Left kidney (tissue), 2 donors: ENCODE data around the gene ADAMTS17. TPM values are rescaled to one million over a fixed set of nuclear protein-coding genes. Genes with fewer than 3 reads are reported as not detected.
"Not testable (repeated sequence)": the region's sequence is repeated elsewhere in the genome, so short reads cannot be mapped to it uniquely, and the experiment has no call there.

ENCODE experiments used
- DNase-seq: peaks from one replicate; pipeline ENCODE4 v3.0.0-alpha.2; 2013
- polyA plus RNA-seq: library from polyadenylated mRNA; unstranded; fragments of 120-200 nt; gene quantifications from one replicate; pipeline ENCODE4 v1.2.1, GENCODE V29; 2013; ENCODE audit not compliant: insufficient read length

ADAMTS17 gene
- polyA plus RNA-seq, 1 donor, result 2.3 TPM

DNA sequence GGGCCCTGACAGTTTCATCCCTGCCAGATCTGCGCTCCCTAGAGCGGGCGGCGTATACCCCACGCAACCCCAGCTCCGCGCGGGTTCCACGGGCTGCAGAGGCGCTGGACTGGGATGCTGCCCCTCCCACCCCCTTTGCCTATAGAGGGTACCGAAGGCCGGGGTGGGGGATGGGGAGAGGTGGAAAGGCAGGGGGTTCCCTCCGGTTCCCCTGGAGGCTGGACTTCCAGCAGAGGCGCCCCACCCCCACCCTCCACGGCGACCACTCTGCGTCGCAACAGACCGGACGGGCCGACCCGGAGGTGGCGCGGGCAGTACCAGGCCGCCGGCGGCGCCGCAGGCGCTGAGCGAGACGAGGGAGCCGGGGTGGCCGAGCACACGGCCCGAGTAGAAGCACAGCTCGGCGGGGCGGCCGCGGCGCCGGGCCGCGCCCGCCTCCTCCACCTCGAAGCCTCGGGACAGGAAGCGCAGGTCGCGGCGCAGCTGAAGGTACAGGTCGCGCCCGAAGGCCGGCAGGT lies 995 bp downstream of the ADAMTS17 start:
- DNase-seq, result no peak

DNA sequence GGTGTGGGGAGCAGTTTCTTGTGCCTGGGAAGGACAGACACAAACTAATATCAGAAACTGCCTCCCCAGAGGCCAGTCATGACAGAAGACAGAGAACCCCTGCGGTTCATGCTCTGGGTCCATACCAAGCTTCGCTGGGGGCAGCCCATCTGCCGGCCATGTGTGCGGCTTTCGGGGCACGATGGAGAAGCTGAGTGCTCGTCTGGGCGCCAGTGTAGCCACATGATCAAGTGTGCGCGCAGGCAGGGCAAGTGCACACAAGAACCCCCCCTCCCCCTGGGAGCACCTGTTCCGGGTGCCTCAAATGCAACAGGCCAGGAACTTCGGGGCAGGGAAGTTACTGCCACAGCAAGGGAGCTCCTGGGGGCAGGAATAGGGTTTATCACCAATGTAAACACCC lies 1.8 kb downstream of the ADAMTS17 start:
- DNase-seq, result no peak

DNA sequence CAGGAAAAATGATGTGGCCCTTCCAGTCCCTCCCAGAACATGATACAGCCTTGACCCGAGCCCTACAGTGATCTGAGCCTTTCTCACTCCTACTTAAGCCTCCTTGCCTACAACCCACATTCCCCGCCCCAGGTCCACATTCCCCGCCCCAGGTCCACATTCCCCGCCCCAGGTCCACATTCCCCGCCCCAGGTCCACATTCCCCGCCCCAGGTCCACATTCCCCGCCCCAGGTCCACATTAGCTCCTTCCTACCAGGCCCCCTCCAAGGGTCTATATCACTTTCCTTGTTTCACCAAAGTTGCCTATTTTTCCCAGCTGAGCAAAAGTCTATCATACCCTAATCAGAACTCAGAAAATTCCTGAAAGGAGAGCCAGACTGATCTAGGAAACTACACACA lies 2.3 kb downstream of the ADAMTS17 start:
- not testable (repeated sequence) for DNase-seq

DNA sequence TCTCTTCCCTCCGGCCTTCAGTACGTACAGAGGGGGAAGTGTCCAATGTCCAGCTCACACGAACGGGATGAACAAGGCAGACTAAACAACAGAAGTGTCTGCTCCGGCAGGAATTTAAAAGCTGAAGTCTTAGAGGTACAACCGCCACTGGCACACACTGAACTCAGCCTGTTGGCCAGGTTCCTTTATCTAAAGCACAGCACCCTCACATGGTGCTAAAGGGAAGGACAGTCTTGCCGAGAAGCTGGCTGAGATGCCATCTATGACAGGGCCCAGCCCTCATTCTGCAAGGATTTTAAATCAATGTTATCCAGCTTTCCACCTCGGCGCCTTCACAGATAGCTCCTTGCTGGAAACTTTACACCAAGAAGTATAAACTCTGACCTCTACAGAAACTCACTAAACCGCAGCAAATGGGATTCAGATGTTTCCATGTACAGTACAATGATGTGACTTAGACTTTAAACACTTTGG lies 2.8 kb downstream of the ADAMTS17 start:
- DNase-seq, result peak; percentile 71

DNA sequence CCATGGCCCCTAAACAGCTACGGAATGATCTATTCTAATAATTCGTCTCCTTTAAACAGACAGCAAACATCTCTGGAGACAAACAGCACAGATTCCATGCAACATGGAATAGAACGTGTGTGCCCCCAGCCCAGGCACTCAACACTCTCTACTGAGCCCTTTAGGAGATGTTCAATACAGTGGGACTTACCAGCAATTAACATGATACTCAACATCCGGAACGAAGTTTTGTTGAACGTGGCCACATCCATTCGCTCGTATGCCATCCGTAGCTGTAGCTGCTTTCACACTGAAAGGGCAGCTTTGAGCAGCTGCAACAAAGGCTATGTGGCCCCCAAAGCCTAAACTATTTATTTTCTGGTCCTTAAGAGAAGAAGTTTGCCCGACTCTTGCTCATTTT lies 3.5 kb downstream of the ADAMTS17 start:
- no peak for DNase-seq

DNA sequence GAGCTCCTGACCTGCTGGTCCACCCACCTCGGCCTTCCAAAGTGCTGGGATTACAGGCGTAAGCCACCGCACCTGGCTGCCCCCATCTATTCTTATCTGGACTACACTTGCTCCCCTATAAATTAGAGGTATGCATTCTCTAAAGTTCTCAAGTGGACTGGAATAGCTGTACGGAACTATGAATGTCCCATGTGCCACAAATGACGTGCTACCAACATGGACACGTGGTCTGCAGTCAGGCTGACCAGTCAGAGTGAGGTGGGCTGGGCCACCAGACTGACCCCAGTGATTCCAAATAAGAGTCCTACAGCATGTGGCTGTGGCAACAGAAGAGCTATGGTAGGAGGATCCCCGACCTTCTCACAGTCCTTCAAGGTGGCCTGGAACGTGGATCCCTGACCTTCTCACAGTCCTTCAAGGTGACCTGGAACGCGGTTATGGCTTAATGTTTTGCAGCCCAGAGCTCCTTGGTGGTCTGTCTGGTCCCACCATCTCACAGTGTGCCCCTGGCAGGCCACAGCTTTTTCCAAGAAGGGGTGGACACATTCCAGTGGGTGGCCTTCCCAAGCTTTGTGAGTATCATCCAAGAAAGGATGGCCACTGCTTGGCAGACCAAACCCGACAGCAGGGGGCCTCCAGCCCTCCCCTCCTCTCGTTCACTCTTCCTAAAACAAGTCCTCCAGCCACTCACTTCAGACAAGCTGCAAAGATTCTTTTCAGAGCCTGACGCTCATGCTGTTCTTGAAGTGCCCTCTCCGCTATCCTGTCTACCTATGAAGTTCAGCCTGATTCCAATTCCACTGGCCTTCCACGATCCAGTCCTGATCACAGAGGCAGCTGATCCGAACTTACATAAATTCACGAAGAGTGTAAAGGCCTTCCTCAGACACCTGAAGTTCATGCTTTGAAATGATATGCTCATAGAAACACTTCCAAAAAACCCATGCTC lies 4.4 kb downstream of the ADAMTS17 start:
- DNase-seq, result no peak

DNA sequence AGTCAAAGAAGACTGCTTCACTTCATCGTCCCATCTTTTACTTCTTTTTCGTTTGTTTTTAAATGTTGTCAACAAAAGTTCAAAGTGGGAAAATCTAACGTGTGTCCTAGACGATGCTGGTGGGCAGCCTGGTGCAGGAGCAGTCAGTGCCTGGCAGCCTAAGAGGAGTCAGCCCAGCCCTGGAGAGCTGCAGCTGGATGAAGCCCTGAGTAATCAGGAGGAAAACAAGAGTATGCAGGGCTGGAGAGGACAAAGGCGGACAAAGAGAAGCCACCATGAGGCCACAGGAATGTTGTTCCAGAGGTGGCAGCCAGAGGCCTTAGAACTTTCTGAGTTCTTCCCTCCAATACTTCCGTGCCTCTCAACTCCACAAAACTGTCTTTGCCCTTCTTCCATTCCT lies 5.7 kb downstream of the ADAMTS17 start:
- DNase-seq, result no peak

DNA sequence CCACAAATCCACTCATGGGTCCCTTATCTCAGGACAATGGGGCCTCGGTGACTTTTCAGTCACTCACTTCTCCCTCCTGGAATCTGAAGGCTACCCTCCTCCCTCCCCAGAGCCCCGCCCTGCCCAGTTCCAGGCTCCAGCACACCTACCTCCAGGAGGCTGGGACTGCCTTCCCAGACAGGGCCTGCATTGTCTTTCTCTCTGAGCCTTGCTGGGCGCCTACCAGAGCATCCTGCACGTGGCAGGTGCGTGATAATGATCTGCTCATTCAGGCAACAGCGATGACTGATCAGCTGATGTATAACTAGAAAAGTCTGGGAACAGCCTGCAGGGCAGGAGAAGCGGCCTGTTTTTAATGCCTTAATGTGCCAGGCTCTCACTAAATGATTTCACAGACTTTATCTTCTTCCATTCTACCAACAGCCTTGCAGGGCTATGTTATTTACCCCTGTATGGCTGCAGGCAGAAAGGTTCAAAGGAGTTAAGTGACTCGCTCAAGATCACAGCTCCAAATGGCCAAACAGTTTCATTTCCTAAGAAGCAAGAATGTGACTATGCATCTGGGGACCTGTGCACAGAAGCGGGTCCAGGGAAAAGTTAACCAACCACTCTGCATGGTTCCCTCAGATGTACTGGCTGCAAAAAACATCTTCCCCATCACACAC lies 6.3 kb downstream of the ADAMTS17 start:
- DNase-seq, result no peak

DNA sequence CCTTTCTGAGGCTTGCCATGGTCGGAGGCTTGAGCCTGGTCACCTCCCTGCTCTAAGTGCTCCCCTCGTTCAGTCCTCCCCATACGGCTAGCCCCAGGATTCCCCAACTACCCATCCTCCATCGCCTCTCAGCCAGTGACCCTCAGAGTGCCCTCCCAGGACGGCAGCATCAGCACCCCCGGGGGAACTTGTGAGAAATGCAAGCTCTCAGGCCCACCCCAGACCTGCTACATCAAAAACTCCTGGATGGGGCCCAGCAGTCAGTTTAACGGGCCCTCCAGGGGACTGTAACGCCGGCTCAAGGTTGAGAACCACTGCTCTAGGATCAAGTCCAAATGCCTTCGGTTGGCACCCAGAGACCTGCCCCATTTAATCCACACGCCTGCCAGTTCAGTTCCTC lies 6.9 kb downstream of the ADAMTS17 start:
- DNase-seq, result no peak

DNA sequence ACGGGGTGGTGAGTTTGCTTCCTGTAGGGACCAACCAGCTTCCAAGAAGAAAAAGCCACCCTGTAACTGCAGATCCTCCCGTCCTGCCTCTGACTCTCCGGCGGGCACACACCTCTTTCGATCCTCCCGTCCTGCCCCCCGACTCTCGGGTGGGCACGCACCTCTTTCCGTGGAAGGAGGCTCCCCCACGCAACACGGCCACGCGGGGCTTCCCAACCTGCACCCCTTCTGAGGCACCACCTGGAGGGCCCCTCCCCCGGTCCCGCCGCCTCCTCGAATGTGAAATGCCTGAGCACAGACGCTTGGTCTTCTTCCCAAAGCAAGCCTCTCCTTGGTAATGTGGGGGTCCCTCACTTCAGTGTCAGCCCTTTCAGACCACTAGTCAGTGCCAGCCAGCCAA lies 7.3 kb downstream of the ADAMTS17 start:
- no peak for DNase-seq

DNA sequence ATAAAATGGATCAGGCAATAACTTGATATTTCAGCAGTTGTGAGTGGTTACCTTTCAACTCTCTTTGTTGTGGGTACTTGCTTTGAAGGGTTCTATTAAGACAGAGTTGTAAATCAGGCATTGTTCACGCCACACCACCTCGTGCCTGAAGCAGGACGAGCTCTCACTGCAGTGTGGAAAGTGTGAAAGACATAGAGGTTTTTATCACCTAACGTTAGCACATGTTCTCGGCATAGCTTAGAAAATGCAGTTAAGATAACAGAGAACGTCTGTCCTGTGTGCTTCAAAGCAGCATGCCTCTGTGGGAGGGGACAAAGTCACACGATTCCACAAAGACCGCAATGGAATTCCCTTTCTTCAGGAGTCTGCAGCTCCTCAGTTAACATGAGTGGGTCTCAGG lies 7.8 kb downstream of the ADAMTS17 start:
- no peak for DNase-seq

DNA sequence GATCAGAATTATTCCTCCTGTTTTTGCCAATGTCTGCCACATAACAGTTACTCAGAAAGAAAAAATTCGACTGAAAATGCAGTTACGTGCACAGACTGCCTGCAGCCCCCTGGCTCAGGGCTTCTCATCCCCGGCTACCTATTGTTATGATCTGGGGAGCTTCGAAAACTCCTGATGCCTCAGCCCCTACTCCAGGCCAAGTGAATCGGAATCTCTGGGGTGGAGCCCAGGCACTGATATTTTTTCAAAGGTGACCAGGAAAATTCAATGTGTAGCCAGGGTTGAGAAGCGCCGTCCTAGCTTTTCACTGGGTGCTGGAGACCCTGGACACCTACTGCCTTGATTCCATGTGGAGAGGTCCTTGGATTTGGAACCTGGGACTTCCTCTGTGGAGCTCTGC lies 8.5 kb downstream of the ADAMTS17 start:
- no peak for DNase-seq

DNA sequence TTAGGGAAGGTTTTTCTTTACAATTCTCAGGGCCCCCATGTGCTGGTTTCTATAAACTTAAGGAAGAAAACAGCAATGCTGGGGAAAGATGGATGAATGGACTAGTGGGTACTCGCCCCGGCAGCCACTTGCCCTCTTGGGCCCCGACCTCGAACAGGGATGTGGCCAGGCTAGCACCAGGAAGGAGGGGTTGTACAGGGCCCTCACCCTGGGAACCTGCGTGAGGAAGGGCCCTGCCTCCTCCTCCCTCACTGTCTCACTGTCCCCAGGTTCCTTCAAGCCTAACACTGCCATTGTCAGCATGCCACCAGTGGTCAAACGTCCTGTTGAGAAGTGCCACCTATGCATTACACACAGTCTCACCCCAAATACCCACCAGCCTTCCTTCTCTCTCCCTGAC lies 9.1 kb downstream of the ADAMTS17 start:
- DNase-seq, result no peak

DNA sequence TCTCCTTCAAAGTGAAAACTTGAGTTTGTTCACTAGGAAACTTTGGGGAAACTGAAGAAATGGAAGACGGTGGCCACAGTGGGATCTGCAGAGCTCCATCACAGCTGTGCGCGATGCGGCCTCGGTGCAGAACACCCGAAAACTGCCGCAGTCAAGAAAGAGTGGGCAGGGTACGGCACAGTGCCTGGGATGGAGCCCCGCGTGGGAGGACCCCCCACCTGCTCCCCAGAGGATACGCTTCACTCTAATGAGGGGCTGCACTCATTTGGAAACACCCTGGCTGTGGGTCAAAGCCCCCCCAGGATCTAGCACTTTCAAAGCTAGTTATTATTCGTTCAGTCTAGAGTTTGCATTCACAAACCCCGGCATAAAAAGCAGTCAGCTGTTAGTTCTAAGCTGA lies 9.5 kb downstream of the ADAMTS17 start:
- no peak for DNase-seq

DNA sequence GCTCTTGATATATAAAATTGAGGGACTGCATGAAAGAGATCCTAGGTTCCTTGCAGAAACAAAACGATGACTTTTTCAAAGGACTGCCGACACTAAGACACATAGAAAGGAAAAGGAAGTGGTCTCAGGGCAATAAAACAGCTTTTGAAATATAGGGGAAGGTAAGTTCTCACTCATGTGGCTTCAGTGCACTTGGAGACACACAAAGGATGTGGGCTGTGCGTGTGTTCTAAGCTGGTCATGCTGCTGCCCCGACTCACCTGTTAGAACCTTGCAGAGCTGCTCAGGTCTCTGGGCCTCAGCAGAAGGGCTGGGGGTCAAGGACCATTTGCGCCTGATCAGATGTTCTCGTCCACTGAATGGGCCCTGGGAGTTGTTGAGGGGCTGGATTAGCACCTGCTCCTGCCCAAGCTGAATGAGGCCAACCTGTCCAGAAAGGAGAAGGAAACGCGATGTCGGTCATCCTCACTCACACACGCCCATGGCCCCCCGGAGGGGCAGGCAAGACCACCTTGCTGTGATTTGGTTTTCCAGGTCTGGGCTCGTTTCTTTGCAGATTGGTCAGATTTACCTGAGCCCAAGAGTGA lies 11.1 kb downstream of the ADAMTS17 start:
- no peak for DNase-seq

DNA sequence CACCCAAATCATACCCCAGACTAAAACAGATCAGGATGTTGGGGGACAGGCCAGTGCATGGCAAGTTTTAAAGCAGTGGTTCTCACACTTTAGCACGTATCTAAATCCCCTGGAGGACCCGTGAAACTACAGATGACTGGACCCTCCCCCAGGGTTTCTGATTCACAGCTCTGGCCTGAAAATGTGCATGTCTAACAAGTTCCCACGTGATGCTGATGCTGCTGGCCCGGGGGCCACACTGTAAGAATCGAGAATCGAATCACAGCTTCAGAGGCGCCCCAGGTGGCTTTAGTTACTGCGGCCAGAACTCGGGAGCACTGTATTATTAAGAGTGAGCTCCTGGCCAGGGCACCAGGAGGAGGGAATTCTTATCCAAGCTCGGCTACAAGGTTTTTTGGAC lies 11.6 kb downstream of the ADAMTS17 start:
- no peak for DNase-seq

DNA sequence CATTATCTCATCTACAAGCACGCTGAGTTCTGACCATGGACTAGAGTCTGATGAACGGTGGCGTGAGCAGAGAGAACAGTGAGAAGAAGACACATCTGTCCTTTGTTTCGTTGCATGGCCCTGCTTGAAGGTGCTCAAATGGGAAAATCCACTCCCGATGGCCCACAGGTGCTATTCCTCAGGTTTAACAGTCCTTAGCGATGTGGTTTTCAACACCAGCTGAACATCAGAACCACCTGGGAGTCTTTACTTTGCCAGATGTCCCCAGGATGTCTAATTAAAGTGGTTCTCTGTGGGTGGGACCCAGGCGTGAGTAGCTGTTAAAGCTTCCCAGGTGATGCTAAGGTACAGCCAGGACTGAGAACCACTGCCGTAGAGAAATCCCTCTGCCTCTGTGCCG lies 13.0 kb downstream of the ADAMTS17 start:
- no peak for DNase-seq

DNA sequence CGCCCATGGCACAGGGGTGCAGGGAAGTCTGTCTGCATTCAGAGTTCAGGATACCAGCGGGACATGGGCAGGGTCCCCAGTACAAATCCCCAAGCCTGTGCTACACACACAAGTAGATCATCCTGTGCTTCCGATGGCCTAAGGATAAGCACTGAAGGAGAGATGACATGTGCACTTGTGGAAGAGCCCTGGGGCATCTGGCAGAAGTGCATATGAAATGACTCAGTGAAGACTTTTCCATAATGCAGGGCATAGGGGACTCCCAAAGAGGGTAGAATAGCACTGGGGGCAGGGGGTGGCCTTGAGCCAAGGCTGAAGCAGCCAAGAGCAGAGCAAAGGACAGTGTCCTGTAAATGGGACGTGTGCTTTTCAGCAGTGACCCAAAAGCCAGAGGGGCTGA lies 22.9 kb downstream of the ADAMTS17 start:
- no peak for DNase-seq

DNA sequence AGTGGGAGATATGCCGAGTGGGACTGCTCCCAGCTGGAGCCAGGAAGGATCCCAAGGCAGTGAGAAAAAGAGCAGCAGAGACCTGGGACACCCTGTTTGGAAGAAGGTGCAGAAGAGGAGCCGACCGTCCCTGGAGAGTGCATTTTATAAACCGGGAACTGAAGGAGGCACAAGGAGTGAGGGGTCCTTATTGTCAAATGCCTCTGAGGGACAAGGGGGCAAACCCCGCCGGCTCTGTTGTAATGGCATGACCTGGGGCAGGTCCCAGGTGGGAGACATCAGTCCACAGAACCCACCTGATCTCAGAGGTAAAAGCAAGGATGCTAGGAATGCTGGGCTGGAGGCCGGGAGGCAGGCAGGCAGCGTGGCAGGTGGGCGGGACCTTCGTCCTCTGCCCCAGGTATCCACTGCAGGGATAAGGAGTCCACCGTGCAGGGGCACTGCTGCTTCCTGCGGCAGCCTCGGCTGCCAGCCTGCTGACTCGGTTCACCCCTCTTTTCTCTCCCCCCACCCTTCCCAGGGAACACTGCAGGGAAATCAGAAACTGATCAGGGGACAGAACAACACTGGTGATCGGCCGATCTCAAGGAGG lies 26.9 kb downstream of the ADAMTS17 start:
- no peak for DNase-seq

DNA sequence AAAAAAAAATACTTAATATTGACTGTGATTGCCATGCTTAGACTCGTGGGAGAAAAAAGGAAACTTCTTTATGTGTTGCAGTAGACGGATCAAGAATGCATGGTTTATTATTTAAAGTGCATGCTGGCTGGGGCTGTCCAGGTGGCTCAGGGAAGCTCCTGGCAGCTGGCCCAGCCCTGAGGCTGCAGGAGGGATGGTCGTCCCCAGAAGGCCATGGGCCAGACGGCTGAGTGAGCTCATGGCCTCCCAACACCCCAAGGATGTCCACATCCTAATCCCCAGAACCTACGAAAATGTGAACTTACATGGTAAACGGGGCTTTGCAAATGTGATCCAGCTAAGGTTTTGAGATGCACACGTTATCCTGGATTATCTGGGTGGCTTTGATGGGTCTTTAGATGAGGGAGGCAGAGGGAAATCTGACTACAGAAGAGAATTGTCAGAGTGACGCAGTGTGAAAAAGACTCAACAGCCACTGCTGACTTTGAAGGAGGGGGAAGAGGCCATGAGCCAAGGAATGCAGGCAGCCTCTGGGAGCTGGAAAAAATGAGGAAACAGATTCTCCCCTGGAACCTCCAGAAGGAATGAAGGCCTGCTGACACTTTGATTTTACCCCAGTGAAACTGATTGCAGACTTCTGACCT lies 29.8 kb downstream of the ADAMTS17 start:
- no peak for DNase-seq

DNA sequence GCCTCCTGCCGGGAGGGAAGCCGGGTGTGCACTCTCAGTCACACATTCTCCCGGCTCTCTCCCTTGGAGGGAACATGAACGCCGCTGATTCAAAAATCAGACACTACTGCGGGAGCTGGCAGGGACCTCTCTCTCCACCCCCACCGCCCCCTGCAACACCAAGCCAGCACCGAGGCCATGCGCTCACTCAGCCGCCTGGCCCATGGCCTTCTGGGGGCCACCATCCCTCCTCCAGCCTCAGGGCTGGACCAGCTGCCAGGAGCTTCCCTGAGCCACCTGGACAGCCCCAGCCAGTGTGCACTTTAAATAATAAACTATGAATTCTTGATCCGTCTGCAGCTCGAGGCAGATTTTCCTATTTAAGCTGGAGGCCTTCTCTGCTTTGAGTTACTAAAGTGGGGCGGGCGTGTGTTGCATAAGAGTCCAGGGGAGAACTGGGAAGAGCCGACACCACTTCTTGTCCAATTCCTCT lies 30.6 kb downstream of the ADAMTS17 start:
- DNase-seq, result no peak
